Adrenal gland (tissue), 12 donors: ENCODE data around the gene FHOD3. TPM values are rescaled to one million over a fixed set of nuclear protein-coding genes. Genes with fewer than 3 reads are reported as not detected.

Source experiments
- DNase-seq, 7 donors: peaks; one replicate each; pipeline ENCODE4 v3.0.0-alpha.2; 2019 to 2020
- H3K27ac ChIP-seq, 5 donors: fragments of 200-600 bp; sonication (generic) in 4 of 5; 1 replicate in 3 of 5; 2 replicates in 2 of 5; pipeline versions ENCODE4 v1.5.1 to v1.8.0; 2016 to 2020; ENCODE audit warnings: mild to moderate bottlenecking in 1 of 5
- H3K27me3 ChIP-seq: fragments of 200-600 bp; 2 replicates; pipeline ENCODE4 v1.8.0; 2021
- H3K36me3 ChIP-seq, 2 donors: fragments of 200-600 bp; replicated peaks in 1 of 2; 1 replicate in 1 of 2; 2 replicates in 1 of 2; pipeline versions ENCODE4 v1.5.1 to v1.8.0; 2018 to 2022
- H3K4me1 ChIP-seq, 2 donors: fragments of 200-600 bp; replicated peaks in 1 of 2; 1 replicate in 1 of 2; 2 replicates in 1 of 2; pipeline versions ENCODE4 v1.5.1 to v1.8.0; 2018 to 2021
- H3K4me3 ChIP-seq, 4 donors: fragments of 200-600 bp; sonication (generic) in 3 of 4; one replicate each; pipeline ENCODE4 v1.5.1; 2016 to 2018
- H3K9me3 ChIP-seq, 3 donors: fragments of 200-600 bp; sonication (generic) in 1 of 3; replicated peaks in 1 of 3; 1 replicate in 2 of 3; 2 replicates in 1 of 3; pipeline versions ENCODE4 v1.5.1 to v1.8.0; 2016 to 2021
- POLR2A ChIP-seq, 2 donors: fragments of 450-650 bp; IDR thresholded peaks; one replicate each; pipeline ENCODE4 v1.6.1; 2017; ENCODE audit warnings: antibody characterized with exemption in 2 of 2, mild to moderate bottlenecking in 2 of 2, moderate library complexity in 1 of 2
- WGBS, 4 donors: extraction: QIAGEN DNeasy Blood & Tissue Kit in 2 of 4; methylation state at CpG; one replicate each; pipeline versions ENCODE4 v1.1.5 to v1.1.7; 2013 to 2017; 5-methylcytosine and 5-hydroxymethylcytosine counted together
- intact Hi-C, 2 donors: fragments of 100-400 bp; cut with DNase I; formaldehyde crosslinking; loops; one replicate each; pipeline versions ENCODE4 v1.14.1 to v1.15.0; 2022 to 2023
- polyA plus RNA-seq, 3 donors: library from polyadenylated mRNA; stranded (reverse); fragments of 200-250 nt in 2 of 3; fragments of 350-450 nt in 1 of 3; fragmentation: Illumina TruSeq in 1 of 3; extraction: RNeasy Lipid Tissue Mini Kit (QIAGEN cat#74804) in 1 of 3; gene quantifications; one replicate each; pipeline ENCODE4 v1.2.3, GENCODE V29; 2013 to 2014
- total RNA-seq, 9 donors: library from RNA; depleted of rRNA in 4 of 9; stranded (reverse); fragments of >200 nt in 4 of 9; fragments of 120-200 nt in 1 of 9; fragmentation: NEBNext Ultra II Directional in 1 of 9; extraction: Animal tissue kit (Norgen Biotek cat#: 25700) in 1 of 9; gene quantifications; one replicate each; pipeline versions ENCODE4 v1.1.0 to v1.2.4, GENCODE V29; 2013 to 2023
- TF ChIP-seq, protein P1 (sequence below), 6 experiments: fragments of 450-650 bp in 4 of 6; fragments of 200-600 bp in 2 of 6; sonication (generic) in 1 of 6; IDR thresholded peaks; 1 replicate in 5 of 6; 2 replicates in 1 of 6; pipeline versions ENCODE4 v1.5.1 to v1.8.0; 2016 to 2021; ENCODE audit warnings: antibody characterized with exemption in 6 of 6, mild to moderate bottlenecking in 2 of 6, moderate library complexity in 1 of 6
- donor health status: healthy with polysubstance abuse.
- donor health status: Bipolar disorder and iron deficiency.
- donor health status: DM: yes; HTN: yes; CAD: no.
- donor health status: DM: no; HTN: no; CAD: no.
- donor health status: DM: no; HTN: no; CAD: no.
- donor health status: DM: yes; HTN: yes; CAD: no.

FHOD3 gene
- total and polyA plus RNA-seq, 12 donors = 17.5 to 87.9 (median 48.5) TPM

- Histone ChIP-seq H3K4me1 (peaks cover 0 to 16% of the 10 kb centered on the region in 2 donors), H3K4me3 (no peak overlapping the region), H3K9me3 (no peaks in the 10 kb centered on the region), H3K36me3 (no peaks in the 10 kb centered on the region), H3K27ac (no peak overlapping the region), H3K27me3 (no peaks in the 10 kb centered on the region)
- TF ChIP-seq, protein P1, sequence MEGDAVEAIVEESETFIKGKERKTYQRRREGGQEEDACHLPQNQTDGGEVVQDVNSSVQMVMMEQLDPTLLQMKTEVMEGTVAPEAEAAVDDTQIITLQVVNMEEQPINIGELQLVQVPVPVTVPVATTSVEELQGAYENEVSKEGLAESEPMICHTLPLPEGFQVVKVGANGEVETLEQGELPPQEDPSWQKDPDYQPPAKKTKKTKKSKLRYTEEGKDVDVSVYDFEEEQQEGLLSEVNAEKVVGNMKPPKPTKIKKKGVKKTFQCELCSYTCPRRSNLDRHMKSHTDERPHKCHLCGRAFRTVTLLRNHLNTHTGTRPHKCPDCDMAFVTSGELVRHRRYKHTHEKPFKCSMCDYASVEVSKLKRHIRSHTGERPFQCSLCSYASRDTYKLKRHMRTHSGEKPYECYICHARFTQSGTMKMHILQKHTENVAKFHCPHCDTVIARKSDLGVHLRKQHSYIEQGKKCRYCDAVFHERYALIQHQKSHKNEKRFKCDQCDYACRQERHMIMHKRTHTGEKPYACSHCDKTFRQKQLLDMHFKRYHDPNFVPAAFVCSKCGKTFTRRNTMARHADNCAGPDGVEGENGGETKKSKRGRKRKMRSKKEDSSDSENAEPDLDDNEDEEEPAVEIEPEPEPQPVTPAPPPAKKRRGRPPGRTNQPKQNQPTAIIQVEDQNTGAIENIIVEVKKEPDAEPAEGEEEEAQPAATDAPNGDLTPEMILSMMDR (IDR thresholded peaks at IDR 0.05) = no peak
- TF ChIP-seq POLR2A (IDR thresholded peaks at IDR 0.05) = no peak
- WGBS, 4 donors = 85 to 98% (median 90%) methylated on average over 4 to 6 of the region's 6 CpGs
- intact Hi-C loops = no loop called here
- DNase-seq = peak in 2 of 7 donors; percentile 11 to 46
These were observed 33.0 kb downstream of the FHOD3 start for GRCh38 chr18:36330435-36331052.

GRCh38 chr18:36331521-36331971, 34.0 kb downstream of the FHOD3 start:
- intact Hi-C loops = no loop called here
- H3K27me3 ChIP-seq = no peaks in the 10 kb centered on the region
- no peaks in the 10 kb centered on the region for H3K9me3 ChIP-seq
- DNase-seq = peak in 1 of 7 donors; percentile 38
- H3K4me1 ChIP-seq = peaks cover 0 to 6% of the 10 kb centered on the region in 2 donors
- no peak overlapping the region for H3K27ac ChIP-seq
- H3K36me3 ChIP-seq = no peaks in the 10 kb centered on the region
- H3K4me3 ChIP-seq = no peak overlapping the region
- TF ChIP-seq, protein P1 (IDR thresholded peaks at IDR 0.05) = no peak
- no peak for TF ChIP-seq POLR2A (IDR thresholded peaks at IDR 0.05)
- WGBS, 4 donors = 56 to 80% (median 69%) methylated on average over 4 to 5 of the region's 5 CpGs

DNA sequence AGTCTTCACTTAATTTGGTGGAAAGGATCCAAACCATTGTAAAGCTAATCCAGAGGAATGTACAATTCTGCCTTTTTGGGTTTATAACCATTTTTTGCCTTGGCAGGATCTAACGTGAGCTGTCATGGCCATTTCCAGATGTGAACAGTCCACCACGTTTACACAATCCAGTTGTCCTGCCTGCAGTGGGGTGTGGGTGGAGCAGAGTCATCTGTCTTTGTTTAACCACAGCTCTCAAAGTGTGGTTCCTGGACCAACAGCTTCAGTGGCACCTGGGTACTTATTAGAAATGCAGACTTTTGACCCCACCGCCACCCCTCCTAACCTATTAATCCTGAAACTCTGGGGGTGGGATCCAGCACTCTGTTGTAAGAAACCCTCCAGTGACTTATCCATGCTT, 35.9 kb downstream of the FHOD3 start:
- H3K27ac ChIP-seq = no peak overlapping the region

GRCh38 chr18:36334798-36335197, 37.3 kb downstream of the FHOD3 start:
- no peaks in the 10 kb centered on the region for H3K36me3 ChIP-seq
- 82 to 89% (median 87%) methylated on average over 3 of the region's 3 CpGs for WGBS, 4 donors
- no peak overlapping the region for H3K27ac ChIP-seq
- DNase-seq = peak in 1 of 7 donors; percentile 28
- no peaks in the 10 kb centered on the region for H3K9me3 ChIP-seq
- intact Hi-C loops = no loop called here
- no peak overlapping the region for H3K4me3 ChIP-seq
- H3K27me3 ChIP-seq = no peaks in the 10 kb centered on the region
- TF ChIP-seq, protein P1 (IDR thresholded peaks at IDR 0.05) = no peak
- no peak for TF ChIP-seq POLR2A (IDR thresholded peaks at IDR 0.05)
- peaks cover 0 to 6% of the 10 kb centered on the region in 2 donors for H3K4me1 ChIP-seq

More for the DNA sequence above, 35.9 kb downstream of the FHOD3 start:
- TF ChIP-seq POLR2A (IDR thresholded peaks at IDR 0.05) = no peak
- TF ChIP-seq, protein P1 (IDR thresholded peaks at IDR 0.05) = no peak
- H3K36me3 ChIP-seq = no peaks in the 10 kb centered on the region
- DNase-seq = peak in 1 of 7 donors; percentile 29
- WGBS, 4 donors = 42 to 52% (median 44%) methylated on average over 3 of the region's 3 CpGs
- H3K4me1 ChIP-seq = peaks cover 0 to 6% of the 10 kb centered on the region in 2 donors
- no peak overlapping the region for H3K4me3 ChIP-seq
- intact Hi-C loops = no loop called here
- H3K9me3 ChIP-seq = no peaks in the 10 kb centered on the region
- H3K27me3 ChIP-seq = no peaks in the 10 kb centered on the region
